ENCODE measurements around the gene ADGRD2. TPM values are rescaled to one million over a fixed set of nuclear protein-coding genes. Genes with fewer than 3 reads are reported as not detected.

ADGRD2 gene
- total RNA-seq, 3 donors from 2014 or later (not counting 1 experiment from before 2014, with no cell fraction given), result not detected

DNA sequence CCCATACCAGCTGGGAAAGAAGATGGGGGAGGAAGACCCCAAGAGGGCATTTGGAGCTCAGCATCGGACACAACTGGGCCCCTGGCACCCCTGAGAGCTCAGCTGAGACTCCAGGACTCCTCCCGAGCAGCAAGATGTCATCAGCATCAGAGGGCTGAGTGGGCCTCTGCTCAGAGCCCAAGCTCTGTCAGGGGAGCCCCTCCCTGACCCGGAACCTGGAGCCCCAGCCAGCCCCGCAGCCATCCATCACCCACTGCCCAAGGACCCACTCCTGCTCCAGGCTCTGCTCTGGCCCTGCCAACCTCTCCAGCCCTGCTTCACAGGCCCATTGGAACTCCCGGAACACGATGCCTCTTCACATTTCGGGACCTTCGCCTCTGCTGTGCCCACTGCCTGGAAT lies 47.2 kb downstream of the ADGRD2 start:
- Mint-ChIP-seq H3K27ac (peak overlapping the region in 1 of 2 donors; percentile 54), H3K9me3 (no peaks in the 10 kb centered on the region), H3K27me3 (ENCODE audit: low read depth in 2 of 2) (peaks cover 9 to 10% of the 10 kb centered on the region in 2 donors), H3K4me3 (peak overlapping the region; percentile 25), H3K36me3 (no peaks in the 10 kb centered on the region), H3K4me1 (peaks cover 11 to 22% of the 10 kb centered on the region in 2 donors)
- no peaks in the 10 kb centered on the region for H3K9me3 ChIP-seq (ENCODE audit: control insufficient read depth, insufficient read depth, low read length)
- intact Hi-C loops (cut with micrococcal nuclease), result no loop called here
- H3K27me3 ChIP-seq (ENCODE audit: control insufficient read depth, insufficient read depth, low read length), result peaks cover 3% of the 10 kb centered on the region
- WGBS (ENCODE audit: insufficient coverage), result 90% methylated on average over 8 of the region's 8 CpGs
- ATAC-seq (no peak), DNase-seq (no peak)
- TF ChIP-seq CTCF (IDR thresholded peaks at IDR 0.05), result no peak
- peaks cover 23% of the 10 kb centered on the region for H3K4me1 ChIP-seq (ENCODE audit: control insufficient read depth, insufficient read depth, low read length)
- H3K36me3 ChIP-seq (ENCODE audit: control insufficient read depth, insufficient read depth, low read length), result no peaks in the 10 kb centered on the region
- H3K27ac ChIP-seq (ENCODE audit: low read length), result no peak overlapping the region
- no peak overlapping the region for H3K4me3 ChIP-seq (ENCODE audit: low read length)

GRCh38 chr9:124498040-124498439 lies 47.8 kb downstream of the ADGRD2 start:
- intact Hi-C loops (cut with micrococcal nuclease), result no loop called here
- Mint-ChIP-seq H3K27ac (peak overlapping the region in 1 of 2 donors; percentile 54), H3K4me1 (peaks cover 11 to 22% of the 10 kb centered on the region in 2 donors), H3K36me3 (no peaks in the 10 kb centered on the region), H3K9me3 (no peaks in the 10 kb centered on the region), H3K27me3 (ENCODE audit: low read depth in 2 of 2) (peaks cover 9 to 10% of the 10 kb centered on the region in 2 donors), H3K4me3 (no peak overlapping the region)
- no peak for TF ChIP-seq CTCF (IDR thresholded peaks at IDR 0.05)
- no peak for ATAC-seq
- H3K36me3 ChIP-seq (ENCODE audit: control insufficient read depth, insufficient read depth, low read length), result no peaks in the 10 kb centered on the region
- no peak overlapping the region for H3K4me3 ChIP-seq (ENCODE audit: low read length)
- peaks cover 4% of the 10 kb centered on the region for H3K27me3 ChIP-seq (ENCODE audit: control insufficient read depth, insufficient read depth, low read length)
- no peaks in the 10 kb centered on the region for H3K9me3 ChIP-seq (ENCODE audit: control insufficient read depth, insufficient read depth, low read length)
- 91% methylated on average over 4 of the region's 6 CpGs for WGBS (ENCODE audit: insufficient coverage)
- DNase-seq, result no peak
- H3K4me1 ChIP-seq (ENCODE audit: control insufficient read depth, insufficient read depth, low read length), result peaks cover 23% of the 10 kb centered on the region
- no peak overlapping the region for H3K27ac ChIP-seq (ENCODE audit: low read length)

GRCh38 chr9:124498499-124499146 lies 48.4 kb downstream of the ADGRD2 start:
- Mint-ChIP-seq H3K27ac (no peak overlapping the region), H3K4me1 (peaks cover 13 to 23% of the 10 kb centered on the region in 2 donors), H3K4me3 (no peak overlapping the region), H3K27me3 (ENCODE audit: low read depth in 2 of 2) (peaks cover 10 to 13% of the 10 kb centered on the region in 2 donors), H3K36me3 (peaks cover under 1% of the 10 kb centered on the region), H3K9me3 (no peaks in the 10 kb centered on the region)
- DNase-seq (no peak), ATAC-seq (no peak)
- H3K27me3 ChIP-seq (ENCODE audit: control insufficient read depth, insufficient read depth, low read length), result peaks cover 6% of the 10 kb centered on the region
- H3K9me3 ChIP-seq (ENCODE audit: control insufficient read depth, insufficient read depth, low read length), result no peaks in the 10 kb centered on the region
- 91% methylated on average over 15 of the region's 15 CpGs for WGBS (ENCODE audit: insufficient coverage)
- intact Hi-C loops (cut with micrococcal nuclease), result no loop called here
- no peaks in the 10 kb centered on the region for H3K36me3 ChIP-seq (ENCODE audit: control insufficient read depth, insufficient read depth, low read length)
- no peak overlapping the region for H3K27ac ChIP-seq (ENCODE audit: low read length)
- H3K4me3 ChIP-seq (ENCODE audit: low read length), result no peak overlapping the region
- TF ChIP-seq CTCF (IDR thresholded peaks at IDR 0.05), result no peak
- H3K4me1 ChIP-seq (ENCODE audit: control insufficient read depth, insufficient read depth, low read length), result peaks cover 25% of the 10 kb centered on the region

- H3K36me3 ChIP-seq (ENCODE audit: control insufficient read depth, insufficient read depth, low read length), result no peaks in the 10 kb centered on the region
- intact Hi-C loops (cut with micrococcal nuclease), result no loop called here
- 54% methylated on average over 3 of the region's 3 CpGs for WGBS (ENCODE audit: insufficient coverage)
- no peaks in the 10 kb centered on the region for H3K9me3 ChIP-seq (ENCODE audit: control insufficient read depth, insufficient read depth, low read length)
- H3K4me1 Mint-ChIP-seq, result peaks cover 18 to 29% of the 10 kb centered on the region in 2 donors
- no peak overlapping the region for H3K27ac Mint-ChIP-seq
- H3K4me3 ChIP-seq (ENCODE audit: low read length), result no peak overlapping the region
- TF ChIP-seq CTCF (IDR thresholded peaks at IDR 0.05), result no peak
- H3K27me3 Mint-ChIP-seq (ENCODE audit: low read depth in 2 of 2), result peaks cover 16 to 18% of the 10 kb centered on the region in 2 donors
- peaks cover 30% of the 10 kb centered on the region for H3K4me1 ChIP-seq (ENCODE audit: control insufficient read depth, insufficient read depth, low read length)
- peaks cover 7% of the 10 kb centered on the region for H3K36me3 Mint-ChIP-seq
- no peak for DNase-seq
- ATAC-seq, result no peak
- no peak overlapping the region for H3K4me3 Mint-ChIP-seq
- no peaks in the 10 kb centered on the region for H3K9me3 Mint-ChIP-seq
- H3K27me3 ChIP-seq (ENCODE audit: control insufficient read depth, insufficient read depth, low read length), result peaks cover 11% of the 10 kb centered on the region
- no peak overlapping the region for H3K27ac ChIP-seq (ENCODE audit: low read length)
Observed at GRCh38 chr9:124499216-124499615, 49.0 kb downstream of the ADGRD2 start.
